ENCODE measurements around the gene LRP1B.

DNA sequence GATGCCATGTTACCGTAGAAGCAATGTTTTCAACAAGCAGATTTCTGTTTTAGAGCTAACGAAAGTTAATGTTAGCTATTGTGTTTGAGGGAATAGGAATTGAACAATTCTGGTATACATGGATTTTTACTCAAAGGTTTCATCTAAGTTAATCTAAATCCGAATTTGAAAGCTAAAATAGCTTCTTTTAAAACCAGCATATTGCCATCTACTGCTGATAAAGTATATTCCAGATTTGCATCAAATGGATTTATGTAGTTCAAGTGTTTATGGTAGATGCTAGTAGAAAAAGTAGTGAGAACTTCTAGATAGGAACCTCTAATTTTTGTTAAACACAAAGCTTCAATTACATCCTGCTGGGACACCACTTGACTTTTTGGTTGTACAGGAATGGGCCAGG is 1781.1 kb downstream of the LRP1B start:
- TF ChIP-seq EZH2 (optimal IDR thresholded peaks at IDR 0.05; ENCODE audit: low read depth, low read length): no peak
- TF ChIP-seq, protein P1, sequence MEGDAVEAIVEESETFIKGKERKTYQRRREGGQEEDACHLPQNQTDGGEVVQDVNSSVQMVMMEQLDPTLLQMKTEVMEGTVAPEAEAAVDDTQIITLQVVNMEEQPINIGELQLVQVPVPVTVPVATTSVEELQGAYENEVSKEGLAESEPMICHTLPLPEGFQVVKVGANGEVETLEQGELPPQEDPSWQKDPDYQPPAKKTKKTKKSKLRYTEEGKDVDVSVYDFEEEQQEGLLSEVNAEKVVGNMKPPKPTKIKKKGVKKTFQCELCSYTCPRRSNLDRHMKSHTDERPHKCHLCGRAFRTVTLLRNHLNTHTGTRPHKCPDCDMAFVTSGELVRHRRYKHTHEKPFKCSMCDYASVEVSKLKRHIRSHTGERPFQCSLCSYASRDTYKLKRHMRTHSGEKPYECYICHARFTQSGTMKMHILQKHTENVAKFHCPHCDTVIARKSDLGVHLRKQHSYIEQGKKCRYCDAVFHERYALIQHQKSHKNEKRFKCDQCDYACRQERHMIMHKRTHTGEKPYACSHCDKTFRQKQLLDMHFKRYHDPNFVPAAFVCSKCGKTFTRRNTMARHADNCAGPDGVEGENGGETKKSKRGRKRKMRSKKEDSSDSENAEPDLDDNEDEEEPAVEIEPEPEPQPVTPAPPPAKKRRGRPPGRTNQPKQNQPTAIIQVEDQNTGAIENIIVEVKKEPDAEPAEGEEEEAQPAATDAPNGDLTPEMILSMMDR (IDR thresholded peaks at IDR 0.05; ENCODE audit: low read length): no peak
- no peak for TF ChIP-seq EZH2phosphoT487 (IDR thresholded peaks at IDR 0.05; ENCODE audit: low read length)
